ENCODE data around the gene LPIN2.
"Not testable (repeated sequence)": the region's sequence is repeated elsewhere in the genome, so short reads cannot be mapped to it uniquely, and the experiment has no call there.

Gene LPIN2

GRCh38 chr18:3036108-3036507 lies 23.2 kb upstream of the LPIN2 start:
- no peak overlapping the region for H3K4me3 ChIP-seq (ENCODE audit: control insufficient read depth, low read depth, low read length)
- DNase-seq (ENCODE audit: low read depth) = no peak
- TF ChIP-seq CTCF (IDR thresholded peaks at IDR 0.05; ENCODE audit: control insufficient read depth, insufficient read depth, low read depth, low read length, missing control alignments) = no peak

- no peak overlapping the region for H3K4me3 ChIP-seq (ENCODE audit: control insufficient read depth, low read depth, low read length)
Observed at GRCh38 chr18:3035635-3036034, 22.7 kb upstream of the LPIN2 start.

GRCh38 chr18:3032721-3033120 lies 19.8 kb upstream of the LPIN2 start:
- TF ChIP-seq CTCF (IDR thresholded peaks at IDR 0.05; ENCODE audit: control insufficient read depth, insufficient read depth, low read depth, low read length, missing control alignments) = no peak
- no peak overlapping the region for H3K4me3 ChIP-seq (ENCODE audit: control insufficient read depth, low read depth, low read length)
- no peak for DNase-seq (ENCODE audit: low read depth)

More at GRCh38 chr18:3035635-3036034, 22.7 kb upstream of the LPIN2 start:
- DNase-seq (ENCODE audit: low read depth) = no peak
- TF ChIP-seq CTCF (IDR thresholded peaks at IDR 0.05; ENCODE audit: control insufficient read depth, insufficient read depth, low read depth, low read length, missing control alignments) = no peak

- H3K4me3 ChIP-seq (ENCODE audit: control insufficient read depth, low read depth, low read length) = no peak overlapping the region
- no peak for DNase-seq (ENCODE audit: low read depth)
- TF ChIP-seq CTCF (IDR thresholded peaks at IDR 0.05; ENCODE audit: control insufficient read depth, insufficient read depth, low read depth, low read length, missing control alignments) = no peak
Observed at GRCh38 chr18:3029215-3029952, 16.4 kb upstream of the LPIN2 start.

GRCh38 chr18:3028115-3028514 lies 15.2 kb upstream of the LPIN2 start:
- DNase-seq (ENCODE audit: low read depth); H3K4me3 ChIP-seq (ENCODE audit: control insufficient read depth, low read depth, low read length): not testable (repeated sequence)

GRCh38 chr18:3027370-3027891 lies 14.5 kb upstream of the LPIN2 start:
- DNase-seq (ENCODE audit: low read depth) = no peak
- no peak for TF ChIP-seq CTCF (IDR thresholded peaks at IDR 0.05; ENCODE audit: control insufficient read depth, insufficient read depth, low read depth, low read length, missing control alignments)
- H3K4me3 ChIP-seq (ENCODE audit: control insufficient read depth, low read depth, low read length) = no peak overlapping the region

- DNase-seq (ENCODE audit: low read depth) = no peak
- H3K4me3 ChIP-seq (ENCODE audit: control insufficient read depth, low read depth, low read length) = no peak overlapping the region
- TF ChIP-seq CTCF (IDR thresholded peaks at IDR 0.05; ENCODE audit: control insufficient read depth, insufficient read depth, low read depth, low read length, missing control alignments) = no peak
Observed at GRCh38 chr18:3025544-3025943, 12.6 kb upstream of the LPIN2 start.

- not testable (repeated sequence) for DNase-seq (ENCODE audit: low read depth); H3K4me3 ChIP-seq (ENCODE audit: control insufficient read depth, low read depth, low read length)
Observed at GRCh38 chr18:3023603-3024002, 10.7 kb upstream of the LPIN2 start.

Measured in AG09309 (cell line).